K562 (cell line): ENCODE results near the gene STON2. TPM values are rescaled to one million over a fixed set of nuclear protein-coding genes. Genes with fewer than 3 reads are reported as not detected.
A peak's percentile ranks its signal among the peaks of the same experiment; 100 is the strongest.

ENCODE experiments used
- BRD9 ChIP-seq: fragments of 450-650 bp; IDR thresholded peaks from 2 replicates; pipeline ENCODE4 v1.6.1; 2018; ENCODE audit warnings: low read depth; ENCODE audit not compliant: partially characterized antibody
- EGR1 ChIP-seq: fragments of 450-650 bp; conservative IDR thresholded peaks from 2 replicates; pipeline ENCODE4 v1.6.1; 2017; ENCODE audit warnings: mild to moderate bottlenecking
- HNRNPUL1 ChIP-seq: fragments of 200-400 bp; formaldehyde crosslinking; IDR thresholded peaks from 2 replicates; pipeline ENCODE4 v1.6.1; 2017; ENCODE audit warnings: low read length
- MAZ ChIP-seq, 2 experiments: fragments of 450-650 bp in 1 of 2; sonication (generic) in 1 of 2; formaldehyde crosslinking; IDR thresholded peaks in 1 of 2; conservative IDR thresholded peaks in 1 of 2; 2 replicates each; pipeline versions ENCODE4 v1.4.0 to v1.5.0; 2020; ENCODE audit warnings: mild to moderate bottlenecking in 1 of 2, missing genetic modification reagents in 1 of 2
- SMAD1 ChIP-seq: fragments of 150-350 bp; IDR thresholded peaks from 2 replicates; pipeline ENCODE4 v1.6.1; 2014; ENCODE audit warnings: low read length, low read depth; ENCODE audit not compliant: partially characterized antibody
- STAG1 ChIP-seq: sonication (generic); formaldehyde crosslinking; IDR thresholded peaks from 2 replicates; pipeline ENCODE4 v1.5.0; 2020; ENCODE audit warnings: missing genetic modification reagents, borderline replicate concordance
- polyA plus RNA-seq, 8 experiments: library from polyadenylated mRNA; depleted of rRNA in 4 of 8; stranded (reverse) in 5 of 8; unstranded in 3 of 8; fragments of >200 nt; fragmentation: Nextera tagmentation in 2 of 8; fragmentation: Illumina TruSeq in 1 of 8; extraction: Ambion mirVana in 2 of 8; extraction: Trizol in 1 of 8; gene quantifications; 2 replicates each; pipeline versions ENCODE4 v1.2.1 to v1.2.3, GENCODE V29; 2011 to 2014; ENCODE audit warnings: inconsistent platforms in 1 of 8, missing spikeins in 1 of 8
- total RNA-seq, 7 experiments: library from RNA; depleted of rRNA in 6 of 7; stranded (reverse); fragments of >200 nt in 6 of 7; fragmentation: Illumina TruSeq in 2 of 7; extraction: Trizol in 2 of 7; gene quantifications; 2 replicates each; pipeline versions ENCODE4 v1.2.1 to v1.2.3, GENCODE V29; 2011 to 2021; ENCODE audit warnings: low replicate concordance in 1 of 7
- TF ChIP-seq, protein P1 (sequence below): fragments of 250-450 bp; sonication (Bioruptor Pico); IDR thresholded peaks from 2 replicates; pipeline ENCODE4 v1.4.0; 2020; ENCODE audit warnings: mild to moderate bottlenecking
- TF ChIP-seq, protein P2 (sequence below): fragments of 250-450 bp; sonication (Bioruptor Pico); IDR thresholded peaks from 2 replicates; pipeline ENCODE4 v1.5.0; 2021; ENCODE audit warnings: mild to moderate bottlenecking, moderate library complexity

The STON2 gene
- total and polyA plus RNA-seq, 9 of the 15 experiments (the other 6 are each of a cell fraction or from before 2014, with no cell fraction given), result 7.8 to 99.3 (median 53.5) TPM

DNA sequence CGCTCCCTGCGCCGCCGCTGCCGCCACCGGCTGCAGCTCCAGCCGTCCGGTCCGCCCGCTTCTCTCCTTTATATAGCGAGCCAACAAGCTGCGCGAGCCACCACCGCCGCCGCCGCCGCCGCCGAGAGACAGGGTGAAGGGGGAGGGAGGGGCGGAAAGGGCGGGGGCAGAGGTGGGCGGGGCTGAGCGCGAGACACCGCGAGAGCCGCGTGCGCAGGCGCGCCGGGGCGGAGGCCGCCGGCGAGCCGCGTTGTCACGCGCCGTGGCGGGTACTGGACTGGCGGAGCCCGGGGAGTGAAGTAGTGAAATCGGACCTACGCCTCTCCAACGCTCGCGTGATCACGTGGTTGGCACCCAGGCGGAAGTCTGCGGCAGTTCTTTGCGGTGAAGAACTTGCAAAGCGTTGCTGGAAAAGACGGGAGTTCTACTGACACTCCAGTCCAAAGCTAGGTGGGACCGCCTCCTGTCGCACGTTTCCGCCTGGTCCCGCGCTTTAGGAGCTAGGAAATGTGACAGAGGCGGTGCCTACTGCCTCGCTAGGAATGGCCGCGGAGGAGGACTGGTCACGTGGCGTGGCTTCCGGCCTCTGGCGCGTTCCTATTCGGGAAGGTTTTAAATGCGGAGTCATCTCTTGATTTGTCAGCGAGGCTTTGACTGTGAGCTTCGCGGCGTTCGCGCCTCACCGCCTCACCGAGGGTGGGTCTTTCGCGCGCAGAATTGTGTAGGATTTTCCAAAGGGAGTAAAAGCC, 179.1 kb downstream of the STON2 start, which contains the start of gene GTF2A1 (continued):
- TF ChIP-seq SMAD1 (peak; percentile 78), BRD9 (no peak), HNRNPUL1 (no peak), MAZ (CRISPR knock-in tag; conservative IDR thresholded peaks at IDR 0.05 in 1 of 2, IDR thresholded peaks at IDR 0.05 in 1 of 2) (peak in 1 of 2 experiments; percentile 78; a peak in 3 of 4 replicates), EGR1 (no peak; the same call in 1 of the 2 replicates), STAG1 (no peak)
- TF ChIP-seq, protein P1, sequence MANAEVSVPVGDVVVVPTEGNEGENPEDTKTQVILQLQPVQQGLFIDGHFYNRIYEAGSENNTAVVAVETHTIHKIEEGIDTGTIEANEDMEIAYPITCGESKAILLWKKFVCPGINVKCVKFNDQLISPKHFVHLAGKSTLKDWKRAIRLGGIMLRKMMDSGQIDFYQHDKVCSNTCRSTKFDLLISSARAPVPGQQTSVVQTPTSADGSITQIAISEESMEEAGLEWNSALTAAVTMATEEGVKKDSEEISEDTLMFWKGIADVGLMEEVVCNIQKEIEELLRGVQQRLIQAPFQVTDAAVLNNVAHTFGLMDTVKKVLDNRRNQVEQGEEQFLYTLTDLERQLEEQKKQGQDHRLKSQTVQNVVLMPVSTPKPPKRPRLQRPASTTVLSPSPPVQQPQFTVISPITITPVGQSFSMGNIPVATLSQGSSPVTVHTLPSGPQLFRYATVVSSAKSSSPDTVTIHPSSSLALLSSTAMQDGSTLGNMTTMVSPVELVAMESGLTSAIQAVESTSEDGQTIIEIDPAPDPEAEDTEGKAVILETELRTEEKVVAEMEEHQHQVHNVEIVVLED (CRISPR knock-in tag), result peak; percentile 64
- TF ChIP-seq, protein P2, sequence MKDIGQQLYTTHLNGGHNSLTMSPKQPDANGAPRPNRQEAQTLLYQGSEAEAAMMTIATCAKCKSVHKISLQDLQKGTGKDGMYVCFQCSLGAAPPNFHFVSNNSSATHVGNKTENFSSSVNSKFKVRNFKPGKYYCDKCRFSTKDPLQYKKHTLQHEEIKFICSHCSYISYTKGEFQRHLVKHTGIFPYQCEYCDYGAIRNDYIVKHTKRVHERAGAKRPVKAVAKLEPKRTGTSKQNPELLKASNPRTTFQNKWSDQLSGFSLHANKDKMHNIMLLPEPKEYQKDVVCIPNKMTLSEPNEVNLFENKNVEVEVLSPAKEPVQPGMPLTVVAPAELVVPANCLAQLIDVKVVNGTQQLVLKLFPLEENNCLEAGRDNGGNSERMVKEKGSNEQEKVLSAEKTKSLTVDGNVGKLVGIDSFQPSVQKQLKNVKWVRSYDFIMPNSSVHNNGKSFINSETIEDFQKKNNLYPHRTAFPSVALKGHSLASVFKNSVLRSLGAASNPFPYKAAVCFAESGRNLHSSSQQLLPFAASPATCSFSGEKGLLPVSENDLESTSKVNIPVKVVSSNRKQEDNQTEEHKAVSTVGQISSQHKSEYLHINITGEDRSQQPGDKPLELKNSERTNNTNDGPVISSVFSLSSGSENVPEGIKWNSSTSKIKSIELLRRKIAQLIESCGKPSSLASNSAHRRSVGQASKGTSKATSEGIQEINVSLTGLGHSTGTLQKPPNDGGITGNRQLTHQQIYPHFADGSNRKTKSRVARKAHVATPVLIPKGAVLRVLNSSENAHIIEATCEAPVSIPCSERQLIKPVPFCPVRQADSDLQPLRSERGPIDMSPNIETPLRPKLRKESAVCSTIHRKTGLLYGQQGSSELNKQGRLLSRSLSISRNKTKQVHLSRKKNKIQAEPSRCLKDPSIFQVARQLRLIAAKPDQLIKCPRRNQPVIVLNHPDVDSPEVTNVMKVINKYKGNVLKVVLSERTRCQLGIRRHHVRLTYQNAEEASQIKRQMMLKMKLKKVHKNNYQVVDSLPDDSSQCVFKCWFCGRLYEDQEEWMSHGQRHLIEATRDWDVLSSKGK (CRISPR knock-in tag), result no peak
